Central memory CD4-positive, alpha-beta T cell (primary cell): ENCODE results near the gene HAUS5.
"Not testable (repeated sequence)": the region's sequence is repeated elsewhere in the genome, so short reads cannot be mapped to it uniquely, and the experiment has no call there.

Experiments
- DNase-seq: peaks from one replicate; pipeline ENCODE4 v3.0.0; 2022
- total RNA-seq, 3 experiments: gene quantifications; one replicate each; lab custom pipeline; 2026; lab: John Stamatoyannopoulos, UW

HAUS5 gene
- 27.1 to 48.4 (median 29.6) reads per million in 3 experiments for total RNA-seq

GRCh38 chr19:35612559-35613321 is at the start of gene HAUS5:
Gene HAUS5, plus strand, starts transcription at chr19:35612735. Its CDS starts 60 bp downstream, at chr19:35612795.
- DNase-seq = peak; percentile 93

GRCh38 chr19:35562776-35563175 is 49.8 kb upstream of the HAUS5 start:
- DNase-seq = no peak

GRCh38 chr19:35563207-35563829 is 49.2 kb upstream of the HAUS5 start, which contains the start of gene ATP4A:
Gene ATP4A, minus strand, starts transcription at chr19:35563658. Its CDS starts 29 bp downstream, at chr19:35563629.
- no peak for DNase-seq

GRCh38 chr19:35565016-35565856 is 47.3 kb upstream of the HAUS5 start:
- no peak for DNase-seq

- no peak for DNase-seq
Measured at GRCh38 chr19:35566738-35567137, 45.8 kb upstream of the HAUS5 start.

- no peak for DNase-seq
Measured at GRCh38 chr19:35569281-35569781, 43.2 kb upstream of the HAUS5 start.

- DNase-seq = no peak
Measured at GRCh38 chr19:35571406-35571965, 41.0 kb upstream of the HAUS5 start.

- DNase-seq = no peak
Measured at GRCh38 chr19:35577918-35578317, 34.6 kb upstream of the HAUS5 start.

- no peak for DNase-seq
Measured at GRCh38 chr19:35578707-35579106, 33.8 kb upstream of the HAUS5 start.

GRCh38 chr19:35582760-35583159 is 29.8 kb upstream of the HAUS5 start:
- DNase-seq = no peak

GRCh38 chr19:35585848-35586247 is 26.7 kb upstream of the HAUS5 start, which contains the start of gene PMIS2:
Gene PMIS2, plus strand, starts transcription at chr19:35586173. Its CDS starts 87 bp downstream, at chr19:35586260.
- DNase-seq = no peak

GRCh38 chr19:35587321-35587720 is 25.2 kb upstream of the HAUS5 start:
- DNase-seq = no peak

GRCh38 chr19:35590875-35591274 is 21.7 kb upstream of the HAUS5 start:
- DNase-seq = no peak

GRCh38 chr19:35592226-35592625 is 20.3 kb upstream of the HAUS5 start:
- DNase-seq = peak; percentile 10

- not testable (repeated sequence) for DNase-seq
Measured at GRCh38 chr19:35595026-35595425, 17.5 kb upstream of the HAUS5 start.

GRCh38 chr19:35595928-35596327 is 16.6 kb upstream of the HAUS5 start:
- DNase-seq = no peak

GRCh38 chr19:35596366-35596999 is 16.1 kb upstream of the HAUS5 start:
- DNase-seq = no peak

GRCh38 chr19:35601971-35602370 is 10.6 kb upstream of the HAUS5 start:
- DNase-seq = no peak

- not testable (repeated sequence) for DNase-seq
Measured at GRCh38 chr19:35604436-35604835, 8.1 kb upstream of the HAUS5 start.

GRCh38 chr19:35607170-35607569 is 5.4 kb upstream of the HAUS5 start:
- DNase-seq = not testable (repeated sequence)

GRCh38 chr19:35607661-35608060 is 4.9 kb upstream of the HAUS5 start:
- no peak for DNase-seq

- no peak for DNase-seq
Measured at GRCh38 chr19:35608251-35608650, 4.3 kb upstream of the HAUS5 start.
